OCI-LY7 (cell line): ENCODE data around the gene CCR3. TPM values are rescaled to one million over a fixed set of nuclear protein-coding genes. Genes with fewer than 3 reads are reported as not detected.

ENCODE experiments used
- BruUV-seq: library from RNA; stranded (reverse); fragments of 400-500 nt; replicated peaks from 2 replicates; lab custom pipeline; 2021; lab: Mats Ljungman, UMichigan
- CTCF ChIA-PET: fragments of 300-600 bp; sonication (Branson Sonifier 250); formaldehyde crosslinking; loops from one replicate; lab custom pipeline; 2022; ENCODE audit warnings: antibody characterized with exemption; ENCODE audit not compliant: unreplicated experiment; lab: Charles Lee
- POLR2A ChIA-PET: fragments of 300-600 bp; sonication (Branson Sonifier 250); formaldehyde crosslinking; loops from one replicate; lab custom pipeline; 2022; ENCODE audit warnings: antibody characterized with exemption; lab: Charles Lee
- DNase-seq: peaks from one replicate; pipeline ENCODE4 v3.0.0-alpha.2; 2015; ENCODE audit warnings: low spot score
- H2AFZ ChIP-seq: fragments of 200-600 bp; sonication (generic), shearing (Covaris generic); 2 replicates; pipeline ENCODE4 v1.6.1; 2014; ENCODE audit warnings: mild to moderate bottlenecking, antibody characterized with exemption, low read length, moderate library complexity
- H3K27ac ChIP-seq: fragments of 200-600 bp; sonication (generic); 2 replicates; pipeline ENCODE4 v1.5.1; 2014; ENCODE audit warnings: mixed run types, low read depth, mild to moderate bottlenecking, moderate library complexity, low read length, inconsistent platforms; ENCODE audit not compliant: poor library complexity, severe bottlenecking
- H3K36me3 ChIP-seq: fragments of 200-600 bp; sonication (generic); 2 replicates; pipeline ENCODE4 v1.6.1; 2014; ENCODE audit warnings: mild to moderate bottlenecking, antibody characterized with exemption, low read length, moderate library complexity, mixed read lengths; ENCODE audit not compliant: insufficient read depth
- H3K4me1 ChIP-seq: fragments of 200-600 bp; sonication (generic); 2 replicates; pipeline ENCODE4 v1.5.1; 2014; ENCODE audit warnings: mild to moderate bottlenecking, low read length; ENCODE audit not compliant: insufficient read depth, poor library complexity, severe bottlenecking
- H3K4me2 ChIP-seq: fragments of 200-600 bp; sonication (generic); 2 replicates; pipeline ENCODE4 v1.6.1; 2014; ENCODE audit warnings: mild to moderate bottlenecking, low read length
- H3K4me3 ChIP-seq: fragments of 200-600 bp; sonication (generic); 2 replicates; pipeline ENCODE4 v1.5.1; 2014; ENCODE audit warnings: mild to moderate bottlenecking, low read depth, low read length; ENCODE audit not compliant: poor library complexity, severe bottlenecking
- H3K79me2 ChIP-seq: fragments of 200-600 bp; sonication (generic); 2 replicates; pipeline ENCODE4 v1.6.1; 2016; ENCODE audit warnings: low read depth, mild to moderate bottlenecking, low read length, moderate library complexity, mixed read lengths; ENCODE audit not compliant: insufficient read depth
- H3K9me2 ChIP-seq: fragments of 200-600 bp; sonication (generic); 2 replicates; pipeline ENCODE4 v1.6.1; 2016; ENCODE audit warnings: mild to moderate bottlenecking, low read length, mixed read lengths; ENCODE audit not compliant: insufficient read depth
- H3K9me3 ChIP-seq: fragments of 200-600 bp; sonication (generic); 2 replicates; pipeline ENCODE4 v1.6.1; 2014; ENCODE audit warnings: mild to moderate bottlenecking, mixed run types, low read length, mixed read lengths
- H4K20me1 ChIP-seq: fragments of 200-600 bp; sonication (generic); 2 replicates; pipeline ENCODE4 v1.6.1; 2014; ENCODE audit warnings: mild to moderate bottlenecking, antibody characterized with exemption, low read length, moderate library complexity, mixed read lengths; ENCODE audit not compliant: insufficient read depth
- CTCF ChIP-seq: fragments of 200-600 bp; sonication (generic); conservative IDR thresholded peaks from 2 replicates; pipeline ENCODE4 v1.5.1; 2014; ENCODE audit warnings: mild to moderate bottlenecking, antibody characterized with exemption, low read length, moderate library complexity, mixed read lengths
- EZH2phosphoT487 ChIP-seq: fragments of 200-600 bp; sonication (generic); IDR thresholded peaks from 2 replicates; pipeline ENCODE4 v1.6.1; 2018; ENCODE audit warnings: low read depth, borderline replicate concordance, mild to moderate bottlenecking, mixed run types, antibody characterized with exemption, low read length, moderate library complexity, mixed read lengths
- intact Hi-C: fragments of 100-400 bp; cut with micrococcal nuclease; formaldehyde crosslinking; loops from one replicate; pipeline ENCODE4 v1.10.0; 2022; ENCODE audit not compliant: unreplicated experiment
- total RNA-seq, 2 experiments: library from RNA; depleted of rRNA in 1 of 2; stranded (reverse); fragments of >200 nt in 1 of 2; shearing (Covaris generic) in 1 of 2; gene quantifications; 2 replicates each; pipeline ENCODE4 v1.2.3, GENCODE V29; 2014 to 2022

Gene CCR3
- total RNA-seq, 2 experiments from 2014 or later = not detected

- CTCF ChIA-PET = no interaction called here
- no peak overlapping the region for H3K27ac ChIP-seq
- DNase-seq = no peak
- no TSS peak for BruUV-seq
- POLR2A ChIA-PET = no interaction called here
- H3K4me3 ChIP-seq = no peak overlapping the region
- TF ChIP-seq EZH2phosphoT487 = no peak
- no peak overlapping the region for H3K4me2 ChIP-seq
- no peak overlapping the region for H2AFZ ChIP-seq
- H4K20me1 ChIP-seq = no peaks in the 10 kb centered on the region
- H3K9me3 ChIP-seq = peaks cover 7% of the 10 kb centered on the region; the same call in 1 of the 2 replicates
- intact Hi-C loops = no loop called here
- H3K4me1 ChIP-seq = no peaks in the 10 kb centered on the region
- H3K36me3 ChIP-seq = no peaks in the 10 kb centered on the region
- H3K79me2 ChIP-seq = no peaks in the 10 kb centered on the region
- H3K9me2 ChIP-seq = no peaks in the 10 kb centered on the region
Observed at GRCh38 chr3:46194868-46195553, 47.2 kb upstream of the CCR3 start.

- no peak overlapping the region for H2AFZ ChIP-seq
- intact Hi-C loops = no loop called here
- no peaks in the 10 kb centered on the region for H3K36me3 ChIP-seq
- TF ChIP-seq EZH2phosphoT487 (no peak), CTCF (no peak)
- no peaks in the 10 kb centered on the region for H3K4me1 ChIP-seq
- H3K27ac ChIP-seq = no peak overlapping the region
- no peaks in the 10 kb centered on the region for H3K9me2 ChIP-seq
- no peak overlapping the region for H3K4me2 ChIP-seq
- ChIA-PET CTCF (no interaction called here), POLR2A (interaction anchor here (0.6 kb wide), 1 partner anchor 301 kb away, joined by 3 read pairs; no protein-coding TSS in a partner anchor)
- BruUV-seq = no TSS peak
- no peaks in the 10 kb centered on the region for H4K20me1 ChIP-seq
- no peak for DNase-seq
- H3K9me3 ChIP-seq = peaks cover 7% of the 10 kb centered on the region; the same call in 1 of the 2 replicates
- H3K79me2 ChIP-seq = no peaks in the 10 kb centered on the region
- H3K4me3 ChIP-seq = no peak overlapping the region
Observed at GRCh38 chr3:46196261-46196957, 45.9 kb upstream of the CCR3 start.

GRCh38 chr3:46200211-46200610 lies 42.0 kb upstream of the CCR3 start:
- H3K36me3 ChIP-seq = no peaks in the 10 kb centered on the region
- ChIA-PET POLR2A (no interaction called here), CTCF (no interaction called here)
- no TSS peak for BruUV-seq
- no peak overlapping the region for H2AFZ ChIP-seq
- no peak overlapping the region for H3K27ac ChIP-seq
- H3K4me2 ChIP-seq = no peak overlapping the region
- H3K79me2 ChIP-seq = no peaks in the 10 kb centered on the region
- H3K4me1 ChIP-seq = no peaks in the 10 kb centered on the region
- H4K20me1 ChIP-seq = no peaks in the 10 kb centered on the region
- TF ChIP-seq EZH2phosphoT487 (no peak), CTCF (no peak)
- no peak for DNase-seq
- no peaks in the 10 kb centered on the region for H3K9me2 ChIP-seq
- no peaks in the 10 kb centered on the region for H3K9me3 ChIP-seq
- intact Hi-C loops = no loop called here
- H3K4me3 ChIP-seq = no peak overlapping the region
